RCC 7860 (cell line): ENCODE results near the gene SCN5A.

Source experiments
- DNase-seq: peaks from one replicate; pipeline ENCODE4 v3.0.0-alpha.2; 2015; ENCODE audit warnings: low spot score
- FAIRE-seq: peaks from 2 replicates; lab custom pipeline; 2012; peaks lifted over from hg19 to GRCh38; lab: Jason Lieb, UNC

SCN5A gene

GRCh38 chr3:38511546-38511945, 137.9 kb downstream of the SCN5A start:
- no peak for FAIRE-seq
- DNase-seq = no peak

DNA sequence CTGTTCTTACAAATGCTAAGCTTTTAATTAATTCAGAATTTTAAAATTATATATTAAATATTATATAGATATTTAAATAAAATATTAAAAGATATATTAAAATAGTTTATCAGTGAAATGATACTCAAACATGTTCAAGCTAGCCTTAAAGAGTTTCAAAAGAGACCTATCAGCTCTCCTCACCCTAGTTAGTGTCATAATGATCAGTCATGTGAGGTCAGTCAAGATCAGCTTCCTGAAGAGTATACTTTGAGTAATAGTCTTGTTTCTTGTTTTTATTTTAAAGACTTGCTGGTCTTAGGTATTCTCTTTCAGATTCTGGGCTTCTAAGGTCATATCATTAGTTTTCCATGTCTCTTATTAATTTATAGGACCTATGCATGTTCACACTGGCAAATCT, 138.9 kb downstream of the SCN5A start:
- DNase-seq (no peak), FAIRE-seq (no peak)

- FAIRE-seq (no peak), DNase-seq (no peak)
Observed at GRCh38 chr3:38509732-38510131, 139.8 kb downstream of the SCN5A start.

GRCh38 chr3:38507120-38507519, 142.4 kb downstream of the SCN5A start:
- FAIRE-seq (no peak), DNase-seq (no peak)

DNA sequence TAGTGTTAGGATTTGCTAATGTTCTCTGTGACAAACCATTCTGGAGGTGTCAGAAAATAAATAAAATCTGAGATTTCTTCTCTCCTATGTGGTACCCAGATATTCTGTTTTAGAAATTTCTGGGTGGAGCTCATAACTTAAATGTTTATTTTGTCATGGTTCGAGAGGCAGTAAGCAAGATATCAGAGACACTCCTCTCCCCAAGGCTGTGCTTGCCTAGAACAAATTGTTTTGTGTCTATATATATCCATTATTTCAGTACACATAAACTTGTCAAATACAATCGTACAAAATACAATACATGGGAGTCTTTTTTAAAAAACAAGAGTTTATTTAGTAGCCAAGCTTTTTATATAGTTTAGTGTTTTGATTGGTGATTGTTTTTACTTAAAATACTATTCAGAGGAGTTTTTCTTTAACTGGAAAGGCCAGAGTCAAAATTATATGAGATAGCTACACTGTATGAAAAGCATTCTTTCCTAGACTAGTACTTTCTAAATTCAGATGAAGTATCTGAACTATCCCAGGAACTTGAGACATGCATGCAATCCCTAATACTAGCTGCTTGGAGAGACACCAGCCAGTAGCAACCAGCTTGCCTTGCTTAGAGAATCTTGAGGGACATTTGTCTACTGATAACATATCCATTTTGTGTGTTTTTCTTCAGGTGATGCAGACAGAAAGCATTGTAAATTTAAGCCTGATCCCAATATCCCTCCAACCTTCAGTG, 148.6 kb downstream of the SCN5A start:
- DNase-seq (no peak), FAIRE-seq (no peak)
